ENCODE results near the gene ZNF618. TPM values are rescaled to one million over a fixed set of nuclear protein-coding genes. Genes with fewer than 3 reads are reported as not detected.
"Not testable (repeated sequence)": the region's sequence is repeated elsewhere in the genome, so short reads cannot be mapped to it uniquely, and the experiment has no call there.

The ZNF618 gene
- total RNA-seq, 1 donor from 2014 or later: 0.19 TPM

DNA sequence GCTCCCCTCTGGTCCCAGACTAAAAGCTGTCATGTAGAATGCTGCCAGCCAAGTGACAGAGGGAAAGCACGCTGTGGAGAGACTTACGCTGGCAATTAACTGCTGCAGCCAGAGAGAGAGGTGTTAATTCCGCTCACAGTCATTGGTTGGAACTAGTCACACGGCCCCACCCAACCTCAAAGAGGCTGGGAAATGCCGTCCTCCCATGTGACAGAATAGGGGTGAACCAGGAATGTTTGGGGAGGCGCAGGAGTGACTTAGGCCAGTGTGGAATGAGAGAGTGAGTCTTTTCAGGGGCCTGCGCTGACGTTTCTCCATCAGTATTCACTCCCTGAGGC is 114.4 kb downstream of the ZNF618 start:
- H3K4me3 Mint-ChIP-seq: no peak overlapping the region
- no peaks in the 10 kb centered on the region for H3K9me3 Mint-ChIP-seq
- DNase-seq: no peak
- H3K27ac Mint-ChIP-seq: no peak overlapping the region
- H3K4me1 Mint-ChIP-seq: peaks cover 3% of the 10 kb centered on the region
- peaks cover 5% of the 10 kb centered on the region for H3K27me3 Mint-ChIP-seq
- intact Hi-C loops (cut with micrococcal nuclease): no loop called here
- H3K36me3 Mint-ChIP-seq (ENCODE audit: low read depth): no peaks in the 10 kb centered on the region

DNA sequence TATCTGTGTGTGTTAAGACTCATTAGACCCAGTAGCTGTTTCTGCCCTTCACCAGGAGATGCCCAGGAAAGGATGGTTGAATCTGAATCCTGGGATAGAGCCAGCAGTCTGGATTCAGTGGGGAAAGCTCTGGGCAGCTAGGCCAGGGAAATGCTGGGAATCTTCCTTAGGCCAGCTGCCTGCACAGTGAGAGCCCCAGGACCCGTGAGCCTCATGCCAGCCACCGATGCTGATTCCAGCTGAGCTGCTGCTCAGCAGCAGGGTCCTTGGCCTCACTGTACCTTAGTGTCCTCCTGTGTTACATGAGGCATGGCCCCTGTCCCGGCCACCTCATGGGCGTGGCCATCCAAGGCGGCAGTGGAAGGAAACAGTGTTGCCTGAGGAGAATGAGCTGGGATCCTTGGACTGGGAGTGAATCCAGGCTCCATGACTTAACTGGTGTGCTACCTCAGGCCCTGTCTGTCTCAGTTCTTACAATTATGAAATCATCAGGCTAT is 114.9 kb downstream of the ZNF618 start:
- DNase-seq: no peak
- H3K27me3 Mint-ChIP-seq: peaks cover 5% of the 10 kb centered on the region
- intact Hi-C loops (cut with micrococcal nuclease): no loop called here
- no peak overlapping the region for H3K27ac Mint-ChIP-seq
- H3K4me3 Mint-ChIP-seq: no peak overlapping the region
- no peaks in the 10 kb centered on the region for H3K9me3 Mint-ChIP-seq
- H3K36me3 Mint-ChIP-seq (ENCODE audit: low read depth): no peaks in the 10 kb centered on the region
- H3K4me1 Mint-ChIP-seq: peaks cover 3% of the 10 kb centered on the region

DNA sequence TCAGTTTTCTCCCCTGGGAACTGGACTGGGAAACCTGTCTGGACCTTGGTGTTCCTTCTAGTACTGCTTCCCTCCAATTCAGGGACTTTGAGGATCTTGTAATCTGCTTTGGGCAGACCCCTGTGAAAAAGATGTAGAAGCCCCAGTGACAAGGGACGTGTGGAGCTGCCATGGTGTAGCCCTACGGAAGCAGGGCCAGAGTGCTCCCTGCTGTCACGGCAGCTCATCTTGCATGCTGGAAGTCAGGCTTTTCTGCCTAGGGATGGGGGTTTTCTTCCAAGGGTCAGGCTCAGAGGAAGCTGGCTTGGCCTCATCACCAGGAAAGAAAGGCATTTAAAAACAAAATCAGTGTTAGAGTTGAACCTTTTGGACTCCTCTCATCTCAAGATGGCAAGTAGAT is 115.6 kb downstream of the ZNF618 start:
- H3K36me3 Mint-ChIP-seq (ENCODE audit: low read depth): no peaks in the 10 kb centered on the region
- no peak overlapping the region for H3K4me3 Mint-ChIP-seq
- peaks cover 5% of the 10 kb centered on the region for H3K27me3 Mint-ChIP-seq
- no peak for DNase-seq
- H3K27ac Mint-ChIP-seq: no peak overlapping the region
- no peaks in the 10 kb centered on the region for H3K9me3 Mint-ChIP-seq
- peaks cover 3% of the 10 kb centered on the region for H3K4me1 Mint-ChIP-seq
- intact Hi-C loops (cut with micrococcal nuclease): no loop called here

DNA sequence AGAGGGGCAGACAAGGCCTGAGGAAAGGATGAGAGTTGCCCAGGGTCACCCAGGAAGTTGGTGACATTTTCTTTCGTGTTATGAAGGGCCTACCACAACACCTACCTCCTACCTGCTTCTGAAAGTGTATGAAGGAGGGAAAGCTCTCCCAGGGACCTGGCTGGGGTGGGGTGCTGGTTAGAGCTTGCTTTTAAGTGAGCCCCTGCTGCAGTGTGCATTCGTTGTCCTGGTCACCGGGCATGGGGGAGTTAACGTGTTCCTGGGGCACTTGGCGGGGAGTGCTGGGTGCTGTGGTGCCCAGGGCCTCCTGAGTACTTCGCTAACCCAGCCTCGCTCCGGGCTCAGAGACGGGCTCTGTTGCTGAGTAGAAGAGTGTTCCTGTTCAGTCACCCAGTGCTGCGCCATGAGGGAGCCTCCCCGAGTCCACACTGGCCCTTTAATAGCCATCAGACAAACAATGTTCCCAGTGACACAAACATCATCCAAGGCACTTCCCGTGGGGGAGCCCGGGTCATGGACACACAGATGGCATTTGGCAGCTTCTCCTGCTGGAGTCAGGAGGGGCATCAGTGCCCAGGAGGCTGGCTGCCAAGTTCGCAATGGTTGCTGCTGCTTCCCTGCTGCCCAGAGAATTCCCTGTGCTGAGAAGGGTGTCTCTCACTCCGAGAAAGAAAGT is 116.3 kb downstream of the ZNF618 start:
- Mint-ChIP-seq H3K36me3 (ENCODE audit: low read depth) (no peaks in the 10 kb centered on the region), H3K27ac (no peak overlapping the region)
- no peak for DNase-seq

DNA sequence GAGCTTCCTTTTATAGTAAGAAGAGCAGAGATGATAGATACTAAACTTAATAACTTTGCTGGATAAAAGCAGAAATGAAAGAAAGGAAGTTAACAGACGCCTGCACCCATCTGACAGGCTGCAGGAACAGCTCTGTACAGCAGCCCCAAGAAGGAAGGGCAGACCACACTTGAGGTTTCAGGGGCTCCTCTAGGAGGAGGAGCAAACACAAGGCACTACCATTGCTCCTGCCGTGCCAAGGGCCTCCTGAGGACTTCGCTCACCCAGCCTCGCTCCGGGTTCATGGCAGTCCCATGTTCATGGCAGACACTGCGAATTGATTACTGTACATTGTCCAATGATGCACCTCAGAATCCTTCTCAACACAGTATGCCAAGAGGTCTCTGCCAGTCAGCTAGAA is 116.9 kb downstream of the ZNF618 start:
- no peak overlapping the region for H3K4me3 Mint-ChIP-seq
- H3K36me3 Mint-ChIP-seq (ENCODE audit: low read depth): no peaks in the 10 kb centered on the region
- intact Hi-C loops (cut with micrococcal nuclease): no loop called here
- H3K9me3 Mint-ChIP-seq: no peaks in the 10 kb centered on the region
- peaks cover 5% of the 10 kb centered on the region for H3K27me3 Mint-ChIP-seq
- peaks cover 3% of the 10 kb centered on the region for H3K4me1 Mint-ChIP-seq
- DNase-seq: no peak
- H3K27ac Mint-ChIP-seq: no peak overlapping the region

More for the DNA sequence above, 116.3 kb downstream of the ZNF618 start:
- Mint-ChIP-seq H3K4me1 (peaks cover 3% of the 10 kb centered on the region), H3K27me3 (peaks cover 5% of the 10 kb centered on the region), H3K4me3 (no peak overlapping the region), H3K9me3 (no peaks in the 10 kb centered on the region)
- intact Hi-C loops (cut with micrococcal nuclease): no loop called here

DNA sequence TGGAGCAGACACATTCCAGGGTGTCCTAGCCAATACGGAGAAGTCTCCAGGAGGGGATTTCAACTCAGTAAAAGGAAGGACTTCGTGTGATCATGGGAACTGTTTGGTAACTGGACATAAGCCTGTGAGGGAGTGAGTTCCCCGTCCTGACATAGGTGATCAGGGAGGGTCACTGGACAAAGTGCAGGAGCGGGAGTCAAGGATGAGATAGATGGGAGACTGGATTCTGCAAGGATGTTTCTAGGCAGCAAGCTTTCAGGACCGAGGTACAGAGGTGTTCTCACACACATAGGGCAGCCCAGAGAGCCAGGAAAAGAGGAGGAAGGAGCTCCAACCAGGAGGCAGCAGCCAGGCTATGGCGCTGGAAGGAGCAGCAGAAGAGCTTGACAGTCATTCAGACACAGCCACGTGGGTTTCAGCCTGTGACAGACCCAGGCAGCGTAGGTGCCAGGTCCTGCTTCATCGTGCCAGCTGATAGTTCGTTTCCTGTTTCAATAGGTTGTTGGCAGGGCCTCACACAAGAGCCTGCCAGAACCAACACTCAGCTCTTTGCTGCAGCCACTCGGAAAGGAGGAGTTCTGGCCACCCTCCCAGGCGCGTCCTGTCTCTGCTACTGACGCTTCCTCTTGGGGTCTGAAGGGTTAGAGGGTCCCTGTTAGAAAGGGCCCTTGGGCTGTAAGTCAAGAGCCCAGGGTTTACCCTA is 117.9 kb downstream of the ZNF618 start:
- Mint-ChIP-seq H3K4me3 (no peak overlapping the region), H3K4me1 (peaks cover 3% of the 10 kb centered on the region), H3K27ac (no peak overlapping the region), H3K27me3 (peaks cover 5% of the 10 kb centered on the region), H3K9me3 (no peaks in the 10 kb centered on the region), H3K36me3 (ENCODE audit: low read depth) (no peaks in the 10 kb centered on the region)
- intact Hi-C loops (cut with micrococcal nuclease): no loop called here
- DNase-seq: no peak

DNA sequence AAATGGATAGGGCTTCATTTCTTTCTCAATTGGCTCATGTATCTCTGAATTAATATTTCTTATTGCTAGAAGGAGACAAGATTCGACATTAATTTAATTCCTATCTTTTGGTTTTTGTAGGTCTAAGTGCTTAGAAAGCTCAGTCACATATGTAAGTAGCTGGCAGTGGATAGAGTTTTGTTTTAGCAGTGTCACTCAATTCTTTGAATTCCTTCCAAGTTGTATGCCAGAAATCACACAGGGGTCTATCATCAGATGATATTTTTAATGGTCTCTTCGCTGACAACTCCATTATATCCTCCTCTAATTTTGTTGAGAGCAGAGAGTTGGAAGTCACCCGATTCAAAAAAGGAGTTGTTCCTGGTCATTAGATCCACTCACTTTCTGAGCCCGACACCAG is 119.3 kb downstream of the ZNF618 start:
- peaks cover 5% of the 10 kb centered on the region for H3K27me3 Mint-ChIP-seq
- peaks cover 3% of the 10 kb centered on the region for H3K4me1 Mint-ChIP-seq
- no peaks in the 10 kb centered on the region for H3K36me3 Mint-ChIP-seq (ENCODE audit: low read depth)
- H3K9me3 Mint-ChIP-seq: no peaks in the 10 kb centered on the region
- DNase-seq: no peak
- intact Hi-C loops (cut with micrococcal nuclease): no loop called here
- no peak overlapping the region for H3K4me3 Mint-ChIP-seq
- no peak overlapping the region for H3K27ac Mint-ChIP-seq

DNA sequence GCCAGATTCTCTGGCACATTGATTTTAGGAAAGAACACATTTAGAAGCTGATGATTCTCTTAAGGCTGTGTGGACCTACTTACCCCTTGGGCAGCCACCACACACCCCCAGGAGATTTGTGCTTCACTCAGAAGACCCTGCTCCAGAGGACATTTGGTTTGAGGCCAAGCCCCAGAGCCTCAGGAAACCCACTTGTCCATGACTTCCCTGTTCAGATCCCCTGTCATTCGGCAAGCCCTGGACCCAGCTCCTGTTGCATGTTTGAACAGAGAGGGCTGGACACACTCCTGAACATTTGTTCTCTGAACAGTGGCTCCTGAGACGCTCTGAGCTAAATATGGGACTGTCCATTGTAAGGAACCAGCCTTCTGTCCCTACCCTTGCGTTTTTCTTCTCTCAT is 119.9 kb downstream of the ZNF618 start:
- Mint-ChIP-seq H3K36me3 (ENCODE audit: low read depth) (no peaks in the 10 kb centered on the region), H3K27me3 (peaks cover 5% of the 10 kb centered on the region), H3K4me1 (peaks cover 3% of the 10 kb centered on the region), H3K9me3 (no peaks in the 10 kb centered on the region), H3K4me3 (no peak overlapping the region), H3K27ac (no peak overlapping the region)
- intact Hi-C loops (cut with micrococcal nuclease): no loop called here
- no peak for DNase-seq

DNA sequence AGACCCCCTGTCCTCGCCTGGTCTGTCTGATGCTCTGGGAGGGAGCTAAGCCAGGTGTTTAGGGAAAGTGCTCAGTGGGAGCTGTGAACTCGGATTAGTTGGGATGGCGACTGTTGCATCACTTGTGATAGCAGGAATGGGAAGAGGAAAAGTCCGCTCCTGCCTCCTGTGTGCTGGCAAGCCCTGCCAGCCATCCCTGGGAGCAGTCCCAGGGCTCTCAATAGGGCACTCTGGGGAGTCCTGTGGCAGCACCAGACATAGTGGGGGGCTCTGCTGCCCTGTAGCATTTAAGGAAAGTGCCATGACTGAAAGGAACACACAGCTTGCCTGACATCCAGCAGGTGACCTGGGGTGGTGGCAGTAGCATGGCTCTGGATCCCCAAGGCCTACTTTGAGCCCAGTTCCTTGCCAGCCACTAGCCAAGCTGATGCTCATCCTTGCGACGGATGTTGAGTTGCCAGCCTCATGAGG is 120.5 kb downstream of the ZNF618 start:
- intact Hi-C loops (cut with micrococcal nuclease): no loop called here
- no peak overlapping the region for H3K27ac Mint-ChIP-seq
- no peaks in the 10 kb centered on the region for H3K9me3 Mint-ChIP-seq
- peaks cover 5% of the 10 kb centered on the region for H3K27me3 Mint-ChIP-seq
- DNase-seq: no peak
- peaks cover 3% of the 10 kb centered on the region for H3K4me1 Mint-ChIP-seq
- H3K36me3 Mint-ChIP-seq (ENCODE audit: low read depth): no peaks in the 10 kb centered on the region
- H3K4me3 Mint-ChIP-seq: no peak overlapping the region

DNA sequence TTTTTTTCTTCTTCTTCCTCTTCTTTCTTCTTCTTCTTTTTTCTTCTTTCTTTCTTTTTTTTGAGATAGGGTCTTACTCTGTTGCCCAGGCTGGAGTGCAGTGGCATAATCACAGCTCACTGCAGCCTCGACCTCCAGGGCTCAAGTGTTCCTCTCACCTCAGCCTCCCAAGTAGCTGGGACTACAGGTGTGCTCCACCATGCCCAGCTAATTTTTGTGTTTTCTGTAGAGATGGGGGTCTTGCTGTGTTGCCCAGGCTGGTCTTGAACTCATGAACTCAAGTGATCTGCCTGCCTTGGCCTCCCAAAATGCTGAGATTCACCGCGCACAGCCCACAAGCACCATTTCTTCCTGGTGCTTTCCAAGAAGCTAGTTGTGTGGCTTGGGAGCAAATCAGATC is 121.0 kb downstream of the ZNF618 start:
- H3K27ac Mint-ChIP-seq; H3K4me1 Mint-ChIP-seq; H3K9me3 Mint-ChIP-seq; H3K36me3 Mint-ChIP-seq (ENCODE audit: low read depth); H3K4me3 Mint-ChIP-seq; DNase-seq; intact Hi-C loops (cut with micrococcal nuclease); H3K27me3 Mint-ChIP-seq: not testable (repeated sequence)

DNA sequence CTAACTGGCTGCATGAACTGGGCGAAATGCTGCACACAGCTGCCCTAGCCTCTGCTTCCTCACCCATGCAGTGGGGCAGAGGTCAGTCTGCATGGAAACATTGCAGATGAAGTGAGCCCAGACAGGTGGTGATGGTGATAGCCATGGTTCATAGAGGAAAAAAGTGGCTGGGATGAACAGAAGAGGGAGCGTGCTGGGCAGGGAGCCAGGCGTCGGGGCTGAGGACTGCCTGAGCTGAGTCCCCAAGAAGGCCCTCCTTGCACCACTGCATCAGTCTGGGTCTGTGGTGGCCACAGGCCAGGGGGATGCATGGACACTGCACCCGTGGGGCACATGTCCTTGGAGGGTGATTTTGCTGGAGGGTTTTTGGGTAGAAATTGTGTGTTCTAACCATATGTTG is 121.5 kb downstream of the ZNF618 start:
- H3K4me3 Mint-ChIP-seq: no peak overlapping the region

DNA sequence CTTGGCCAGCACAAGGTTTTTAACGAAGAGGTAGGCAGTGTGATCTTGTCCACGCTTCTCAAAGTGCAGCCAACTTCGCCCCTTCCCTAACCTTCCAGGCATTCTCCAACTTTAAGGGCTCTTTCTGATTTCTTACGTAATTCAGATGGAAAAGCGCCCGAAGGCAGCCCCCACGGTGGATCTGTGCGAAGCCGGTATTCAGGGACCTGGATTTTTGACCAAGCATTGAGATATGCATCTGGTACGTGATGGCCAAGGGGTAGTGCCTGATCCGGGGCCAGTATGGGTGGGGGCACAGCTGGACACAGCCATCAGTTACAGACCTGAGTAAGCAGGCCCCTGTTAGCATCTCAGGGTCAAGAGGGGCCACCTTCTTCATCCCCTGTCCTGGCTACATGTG is 122.0 kb downstream of the ZNF618 start:
- Mint-ChIP-seq H3K4me1 (no peaks in the 10 kb centered on the region), H3K9me3 (no peaks in the 10 kb centered on the region), H3K36me3 (ENCODE audit: low read depth) (no peaks in the 10 kb centered on the region), H3K4me3 (no peak overlapping the region), H3K27me3 (peaks cover 5% of the 10 kb centered on the region), H3K27ac (no peak overlapping the region)
- intact Hi-C loops (cut with micrococcal nuclease): no loop called here
- no peak for DNase-seq

More for the DNA sequence above, 121.5 kb downstream of the ZNF618 start:
- Mint-ChIP-seq H3K36me3 (ENCODE audit: low read depth) (no peaks in the 10 kb centered on the region), H3K4me1 (peaks cover 3% of the 10 kb centered on the region), H3K27ac (no peak overlapping the region), H3K27me3 (peaks cover 5% of the 10 kb centered on the region), H3K9me3 (no peaks in the 10 kb centered on the region)
- intact Hi-C loops (cut with micrococcal nuclease): no loop called here
- no peak for DNase-seq

DNA sequence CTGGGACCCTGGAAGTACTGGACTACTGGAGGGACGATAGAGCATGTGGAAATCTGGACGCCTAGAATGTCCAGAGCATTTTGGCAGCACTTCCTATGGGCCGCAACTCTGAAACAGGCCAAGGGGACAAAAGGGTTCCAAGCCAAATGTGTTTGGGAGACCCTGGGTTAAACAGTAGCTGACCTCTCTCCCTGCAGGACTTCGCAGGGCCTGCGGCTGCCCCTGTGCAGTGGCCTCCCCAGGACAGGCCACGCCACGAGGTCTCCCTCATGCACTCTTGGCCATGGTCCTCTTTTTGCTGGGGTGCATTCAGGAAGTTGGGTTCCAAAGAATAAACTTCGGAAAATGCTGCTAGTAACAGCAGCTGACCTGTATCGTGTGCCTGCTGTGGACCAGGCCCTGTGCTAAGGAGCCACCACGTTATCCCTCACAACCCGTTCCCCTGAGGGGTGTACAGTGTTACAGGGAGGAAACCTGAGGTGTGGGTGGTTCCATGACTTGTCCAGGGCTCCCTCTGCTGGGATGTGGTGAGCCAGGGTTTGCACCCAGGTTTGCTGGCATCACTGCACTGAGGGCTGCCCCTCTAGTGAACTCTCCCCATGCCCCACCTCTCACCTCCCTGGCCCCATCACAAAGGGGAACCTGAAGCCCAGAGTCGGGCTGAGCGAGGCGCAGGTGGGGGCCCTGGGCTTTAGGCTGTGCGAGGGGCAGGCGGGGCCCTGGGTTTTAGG is 122.6 kb downstream of the ZNF618 start:
- Mint-ChIP-seq H3K4me3 (no peak overlapping the region), H3K36me3 (ENCODE audit: low read depth) (no peaks in the 10 kb centered on the region), H3K9me3 (no peaks in the 10 kb centered on the region), H3K27me3 (peaks cover 3% of the 10 kb centered on the region), H3K27ac (no peak overlapping the region), H3K4me1 (no peaks in the 10 kb centered on the region)
- DNase-seq: no peak
- intact Hi-C loops (cut with micrococcal nuclease): no loop called here

All from activated CD4-positive, alpha-beta T cell treated with anti-CD3 and anti-CD28 coated beads, Interleukin-2, amount 10 ng/mL, durations not matched to agents 24 days and 14 days (primary cell).